Endometrial microvascular endothelial cells (primary cell): ENCODE measurements around the gene DHX8. TPM values are rescaled to one million over a fixed set of nuclear protein-coding genes. Genes with fewer than 3 reads are reported as not detected.
"Not testable (repeated sequence)": the region's sequence is repeated elsewhere in the genome, so short reads cannot be mapped to it uniquely, and the experiment has no call there.

Experiments
- in situ Hi-C: cut with HindIII; loops from 2 replicates; pipeline ENCODE4 v1.10.0; 2017; ENCODE audit warnings: low sequenced_read_pairs, low pct_unique_long_range_greater_than_20kb; ENCODE audit errors: inconsistent ontology term
- total RNA-seq: library from RNA; depleted of rRNA; stranded (reverse); fragments of >200 nt; gene quantifications from one replicate; pipeline ENCODE4 v1.2.3, GENCODE V29; 2015; ENCODE audit errors: inconsistent ontology term

Gene DHX8
- total RNA-seq: 35.4 TPM

DNA sequence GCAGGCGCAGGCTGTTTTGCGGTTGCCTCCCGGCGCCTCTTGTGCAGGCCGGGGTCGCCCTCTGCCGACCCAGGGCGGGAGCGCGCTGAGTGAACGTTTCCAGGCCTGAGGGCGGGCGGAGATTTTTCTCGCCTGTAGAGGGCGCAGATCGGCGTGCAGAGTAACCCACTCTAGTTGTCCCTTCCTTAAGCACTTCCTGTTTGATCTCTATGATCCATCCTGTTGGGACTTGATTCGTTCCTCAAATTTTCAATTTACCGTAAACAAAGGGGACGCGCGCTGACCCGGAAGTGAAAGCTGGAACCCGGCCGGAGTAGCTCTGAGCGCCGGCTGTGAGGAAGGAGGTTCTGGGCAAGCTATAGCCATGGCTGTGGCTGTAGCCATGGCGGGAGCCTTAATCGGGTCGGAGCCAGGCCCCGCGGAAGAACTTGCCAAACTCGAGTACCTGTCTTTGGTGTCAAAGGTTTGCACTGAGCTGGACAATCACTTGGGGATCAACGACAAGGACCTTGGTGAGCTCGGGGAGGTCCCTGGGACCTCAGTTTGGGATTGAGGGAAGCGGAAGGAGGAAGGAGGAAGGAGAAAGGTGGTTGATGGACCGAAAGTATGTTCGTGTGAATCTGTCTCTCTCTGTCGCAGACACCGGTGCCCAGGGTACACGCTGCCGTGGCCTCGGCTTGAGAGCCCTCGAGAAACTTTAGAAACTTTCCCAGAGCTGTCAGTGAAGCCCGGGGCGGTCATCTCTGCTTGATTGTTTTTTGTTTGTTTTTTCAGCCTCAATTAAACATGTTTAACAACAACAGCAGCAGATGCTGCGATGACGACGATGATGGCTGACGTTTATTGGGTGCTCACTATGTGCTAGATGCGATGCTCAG is at the start of gene DHX8:
DHX8 (plus strand) TSS at position 302 of the 878 bp plus-strand sequence; CDS start at position 365, 63 bp downstream.
- in situ Hi-C loops: no loop called here

DNA sequence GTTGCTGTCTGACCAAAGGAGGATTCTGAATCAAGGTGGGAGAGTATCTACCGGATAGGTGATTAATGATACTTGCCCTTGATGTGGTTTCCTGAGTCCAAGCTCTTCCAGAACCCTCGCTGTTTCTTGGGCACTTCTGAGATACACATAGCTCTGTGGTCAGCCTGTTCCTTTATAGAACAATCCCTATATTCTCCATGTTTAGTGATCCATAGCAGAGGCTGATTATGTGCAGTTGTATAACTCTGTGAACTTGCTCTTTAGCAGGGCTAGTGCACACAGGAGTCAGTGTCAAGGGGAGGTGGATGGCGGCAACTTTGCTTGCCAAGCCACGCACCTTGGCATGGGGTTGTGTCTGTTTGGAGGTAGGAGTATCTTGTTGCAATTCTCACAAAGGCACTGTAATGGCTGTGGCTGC is 48.9 kb upstream of the DHX8 start:
- in situ Hi-C loops: no loop called here

GRCh38 chr17:43437756-43438155 is 46.0 kb upstream of the DHX8 start:
- in situ Hi-C loops: no loop called here

DNA sequence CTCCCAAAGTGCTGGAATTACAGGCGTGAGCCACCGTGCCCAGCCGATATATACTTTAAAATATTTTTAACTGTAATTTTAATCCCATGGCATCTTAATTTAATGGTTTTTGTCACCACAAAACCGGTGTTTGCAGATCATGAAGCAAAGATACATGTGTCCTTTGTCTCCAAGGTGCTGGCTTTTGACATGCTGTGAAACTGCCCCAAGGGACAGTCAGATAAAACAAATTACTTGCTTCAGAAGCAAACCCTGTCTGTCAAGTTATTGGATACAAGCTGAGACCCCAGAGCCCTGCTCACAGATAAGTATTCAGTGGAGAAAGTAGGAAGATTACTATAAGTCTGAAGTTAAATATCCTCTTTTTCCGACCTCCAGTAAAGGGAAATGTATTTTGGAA is 45.1 kb upstream of the DHX8 start:
- in situ Hi-C loops: no loop called here

- in situ Hi-C loops: no loop called here
These were observed 44.7 kb upstream of the DHX8 start for GRCh38 chr17:43439041-43439440.

GRCh38 chr17:43442711-43443110 is 41.1 kb upstream of the DHX8 start:
- in situ Hi-C loops: no loop called here

GRCh38 chr17:43443381-43443780 is 40.4 kb upstream of the DHX8 start:
- in situ Hi-C loops: no loop called here

DNA sequence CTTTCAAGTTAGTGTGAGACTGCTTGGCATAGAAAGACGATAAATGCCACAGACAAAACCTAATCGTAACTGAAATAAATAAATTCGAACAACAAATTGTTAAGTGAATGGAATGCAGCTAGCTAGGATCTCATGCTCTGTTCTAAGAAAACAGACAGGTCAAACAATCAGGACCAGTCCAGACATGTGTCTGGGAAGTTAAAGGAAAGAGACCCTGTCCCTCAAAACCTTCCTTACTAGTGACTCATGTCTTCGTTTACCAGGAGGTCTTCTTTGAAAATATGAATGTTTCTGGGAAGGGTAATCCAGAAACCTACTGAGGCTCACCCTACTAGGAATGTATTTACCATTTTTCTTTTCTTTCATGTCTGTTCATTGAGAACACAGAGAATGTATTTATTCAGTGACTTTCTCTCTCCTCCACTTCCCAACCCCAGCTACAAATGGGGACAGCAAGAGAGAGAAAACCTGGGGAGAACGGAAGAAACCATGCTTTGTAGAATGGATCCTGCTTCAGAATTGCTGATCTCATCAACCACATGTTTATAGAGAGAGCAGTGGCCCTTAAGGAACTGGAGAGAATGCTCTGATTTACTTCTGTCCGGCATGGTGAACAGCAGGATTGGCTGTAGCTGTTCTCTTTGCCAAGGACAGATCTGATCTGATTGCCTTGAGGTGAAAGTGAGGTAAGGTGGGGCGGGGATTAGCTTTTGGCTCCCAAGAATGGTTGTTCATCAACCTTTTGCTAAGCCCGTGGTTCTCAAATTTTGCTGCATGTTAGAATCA is 39.4 kb upstream of the DHX8 start:
- in situ Hi-C loops: no loop called here

DNA sequence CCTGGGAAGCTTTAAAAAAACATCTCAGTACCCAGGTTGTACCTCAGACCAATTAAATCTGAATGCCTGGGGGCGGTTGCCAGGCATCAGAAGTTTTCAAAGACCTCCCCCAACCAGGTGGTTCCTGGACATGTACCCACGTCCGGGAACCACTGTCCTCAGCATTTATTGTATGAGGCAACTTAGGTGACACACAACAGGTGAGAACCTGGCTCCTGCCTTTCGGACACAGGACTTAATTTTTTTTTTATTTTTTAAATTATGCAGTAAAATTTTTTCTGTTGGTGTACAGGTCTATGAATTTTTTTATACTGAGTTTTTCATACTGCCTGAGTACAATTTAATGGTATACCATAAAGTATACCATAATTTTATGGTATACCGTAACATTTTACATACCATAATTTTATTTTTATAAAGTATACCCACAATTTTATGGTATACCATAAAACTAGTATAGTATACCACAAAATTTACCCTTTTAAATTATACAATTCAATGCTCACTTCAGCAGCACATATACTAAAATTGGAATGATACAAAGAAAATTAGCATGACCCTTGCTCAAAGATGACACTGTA is 38.7 kb upstream of the DHX8 start:
- in situ Hi-C loops: no loop called here

- in situ Hi-C loops: no loop called here
These were observed 37.0 kb upstream of the DHX8 start for GRCh38 chr17:43446773-43447172.

DNA sequence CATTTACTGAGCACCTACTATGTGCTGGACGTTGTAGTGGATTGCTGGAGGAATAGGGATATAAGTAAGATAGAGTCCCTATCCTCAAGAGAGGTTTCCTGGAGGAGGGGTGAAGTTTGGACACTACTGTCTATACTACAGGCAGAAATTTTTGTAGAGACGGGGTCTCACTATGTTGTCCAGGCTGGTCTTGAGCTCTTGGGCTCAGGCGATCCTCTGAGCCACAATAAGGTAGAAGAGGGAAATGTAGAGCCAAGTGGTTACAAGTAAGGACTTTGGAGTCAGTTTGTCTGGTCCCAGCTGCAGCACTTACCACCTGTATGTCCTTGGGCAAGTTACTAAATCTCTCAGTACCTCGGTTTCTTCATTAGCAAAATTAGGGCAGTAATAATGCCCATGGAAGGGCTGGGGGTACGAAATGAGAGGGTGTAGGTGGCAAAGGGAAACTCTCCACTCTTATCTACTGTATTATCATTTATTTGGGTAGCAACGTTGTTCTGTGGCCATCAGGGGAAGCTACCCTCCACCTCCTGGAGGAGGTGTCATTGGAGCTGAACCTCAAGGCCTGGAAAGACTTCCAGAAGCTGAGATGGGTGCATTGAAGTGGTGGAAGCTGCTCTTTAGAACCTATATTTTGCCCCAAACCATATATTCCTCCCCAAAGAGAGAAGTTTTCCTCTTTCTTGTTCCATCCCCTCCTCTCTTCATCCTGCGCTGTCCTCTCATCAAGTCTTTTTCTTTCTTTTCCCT is 34.9 kb upstream of the DHX8 start:
- in situ Hi-C loops: no loop called here

- in situ Hi-C loops: no loop called here
These were observed 34.1 kb upstream of the DHX8 start for GRCh38 chr17:43449470-43450248.

DNA sequence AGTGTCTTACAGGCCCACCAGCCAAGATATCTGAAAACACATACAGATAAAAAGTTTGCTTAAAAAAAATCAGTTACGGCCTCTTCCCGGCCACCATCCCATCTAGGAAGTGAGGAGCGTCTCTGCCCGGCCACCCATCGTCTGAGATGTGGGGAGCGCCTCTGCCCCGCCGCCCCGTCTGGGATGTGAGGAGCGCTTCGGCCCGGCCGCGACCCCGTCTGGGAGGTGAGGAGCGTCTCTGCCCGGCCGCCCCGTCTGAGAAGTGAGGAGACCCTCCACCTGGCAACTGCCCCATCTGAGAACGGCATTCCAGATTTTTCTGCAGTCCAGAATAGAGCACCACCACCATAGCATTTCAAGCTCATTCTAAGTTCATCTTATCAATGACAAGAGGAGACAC is 33.0 kb upstream of the DHX8 start:
- in situ Hi-C loops: not testable (repeated sequence)

DNA sequence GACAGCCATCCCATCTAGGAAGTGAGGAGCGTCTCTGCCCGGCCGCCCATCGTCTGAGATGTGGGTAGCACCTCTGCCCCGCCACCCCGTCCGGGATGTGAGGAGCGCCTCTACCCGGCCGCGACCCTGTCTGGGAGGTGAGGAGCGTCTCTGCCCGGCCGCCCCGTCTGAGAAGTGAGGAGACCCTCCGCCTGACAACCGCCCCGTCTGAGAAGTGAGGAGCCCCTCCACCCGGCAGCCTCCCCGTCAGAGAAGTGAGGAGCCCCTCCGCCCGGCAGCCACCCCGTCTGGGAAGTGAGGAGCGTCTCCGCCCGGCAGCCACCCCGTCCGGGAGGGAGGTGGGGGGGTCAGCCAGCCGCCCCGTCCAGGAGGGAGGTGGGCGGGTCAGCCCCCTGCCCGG is 32.0 kb upstream of the DHX8 start:
- in situ Hi-C loops: not testable (repeated sequence)

DNA sequence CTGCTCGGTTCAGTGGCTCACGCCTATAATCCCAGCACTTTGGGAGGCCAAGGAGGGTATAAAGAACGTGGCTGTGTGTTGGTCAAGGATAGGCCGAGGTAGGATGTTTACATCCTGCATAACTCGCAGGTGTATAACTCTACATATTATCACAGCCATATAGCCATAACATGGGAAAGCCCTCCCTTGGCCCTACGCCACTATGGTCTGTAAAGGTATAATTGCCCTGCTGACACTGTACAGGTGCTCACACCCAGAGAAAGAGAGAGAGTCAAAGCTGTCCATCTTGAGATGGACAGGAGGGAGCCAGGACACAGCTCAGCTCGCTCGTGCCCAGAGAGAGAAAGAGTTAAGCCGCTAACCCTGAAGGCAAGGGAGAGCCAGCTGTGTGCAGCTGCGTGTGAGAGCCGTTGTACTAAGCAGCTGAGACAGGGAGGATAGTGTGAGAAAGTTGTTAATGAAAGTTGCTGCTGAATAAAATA is 30.4 kb upstream of the DHX8 start:
- in situ Hi-C loops: no loop called here

GRCh38 chr17:43454868-43455267 is 28.9 kb upstream of the DHX8 start:
- in situ Hi-C loops: no loop called here

- in situ Hi-C loops: no loop called here
These were observed 27.7 kb upstream of the DHX8 start for GRCh38 chr17:43456029-43456428.

DNA sequence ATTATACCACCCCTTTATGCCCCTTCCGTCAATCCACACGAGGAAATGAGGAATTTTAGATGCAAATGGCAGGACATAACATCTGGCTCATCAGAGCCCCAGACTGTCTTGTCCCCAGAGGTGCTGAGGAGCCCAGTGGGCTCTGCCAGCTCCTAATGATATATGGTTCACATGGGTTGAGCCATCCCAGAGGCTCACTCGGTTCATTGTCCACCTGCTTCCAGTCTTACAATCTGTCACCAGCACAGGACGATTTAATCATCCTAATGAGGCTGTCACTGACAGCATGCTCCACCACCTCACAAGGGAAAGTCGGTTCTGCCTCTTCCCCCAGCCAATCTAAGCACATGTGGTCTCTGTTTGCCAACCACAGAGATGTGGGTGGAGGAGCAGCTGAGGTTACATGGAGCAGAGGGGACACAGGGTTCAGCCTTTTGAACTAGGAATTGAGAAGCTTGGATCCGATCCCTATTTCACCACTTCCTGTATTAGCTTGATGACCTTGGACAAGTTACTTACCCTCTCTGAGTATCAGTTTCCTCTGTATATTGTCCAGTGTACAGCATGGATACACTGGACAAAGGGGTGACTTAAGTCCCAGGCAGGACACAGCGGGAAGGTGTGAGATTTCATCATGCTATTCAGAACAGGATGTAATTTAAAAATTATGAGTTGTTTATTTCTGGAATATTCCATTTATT is 27.0 kb upstream of the DHX8 start:
- in situ Hi-C loops: no loop called here
